CD14-positive monocyte (primary cell): Measurements from ENCODE around the gene ITSN1. TPM values are rescaled to one million over a fixed set of nuclear protein-coding genes. Genes with fewer than 3 reads are reported as not detected.

Source experiments
- DNase-seq, 3 donors: peaks; one replicate each; pipeline ENCODE4 v3.0.0-alpha.2; 2011 to 2022
- H2AFZ ChIP-seq: 2 replicates; pipeline ENCODE4 v1.6.0; 2012; ENCODE audit warnings: mild to moderate bottlenecking, low read depth, low read length, inconsistent platforms; ENCODE audit not compliant: insufficient read depth, poor library complexity, severe bottlenecking
- H3K27ac ChIP-seq, 2 donors: 1 replicate in 1 of 2; 2 replicates in 1 of 2; pipeline ENCODE4 v1.5.1; 2012 to 2013; ENCODE audit warnings: low read length in 2 of 2, control low read depth in 1 of 2, inconsistent platforms in 1 of 2, low read depth in 1 of 2, mild to moderate bottlenecking in 1 of 2
- H3K27me3 ChIP-seq, 2 donors: one replicate each; pipeline versions ENCODE4 v1.6.0 to v1.6.1; 2011 to 2013; ENCODE audit warnings: low read length in 2 of 2; ENCODE audit not compliant: control insufficient read depth in 2 of 2, insufficient read depth in 2 of 2
- H3K36me3 ChIP-seq, 2 donors: replicated peaks in 1 of 2; 1 replicate in 1 of 2; 2 replicates in 1 of 2; pipeline versions ENCODE4 v1.5.1 to v1.6.1; 2012 to 2013; ENCODE audit warnings: low read length in 2 of 2, control low read depth in 1 of 2, inconsistent platforms in 1 of 2, mild to moderate bottlenecking in 1 of 2; ENCODE audit not compliant: insufficient read depth in 2 of 2, control insufficient read depth in 1 of 2
- H3K4me1 ChIP-seq, 2 donors: 1 replicate in 1 of 2; 2 replicates in 1 of 2; pipeline versions ENCODE4 v1.5.1 to v1.6.1; 2012 to 2013; ENCODE audit warnings: low read length in 2 of 2, control low read depth in 1 of 2, inconsistent platforms in 1 of 2, mild to moderate bottlenecking in 1 of 2, moderate library complexity in 1 of 2; ENCODE audit not compliant: insufficient read depth in 2 of 2, control insufficient read depth in 1 of 2
- H3K4me2 ChIP-seq: replicated peaks from 2 replicates; pipeline ENCODE3; 2012; ENCODE audit warnings: low read length, moderate library complexity, mild to moderate bottlenecking; ENCODE audit not compliant: poor library complexity, severe bottlenecking; ENCODE audit errors: extremely low read depth
- H3K4me3 ChIP-seq, 3 experiments: fragments of 200-600 bp in 1 of 3; sonication (generic) in 1 of 3; replicated peaks in 1 of 3; 1 replicate in 2 of 3; 2 replicates in 1 of 3; pipeline ENCODE4 v1.5.1; 2011 to 2013; ENCODE audit warnings: low read length in 3 of 3, mild to moderate bottlenecking in 3 of 3, control low read depth in 2 of 3, low read depth in 2 of 3, inconsistent platforms in 1 of 3, moderate library complexity in 1 of 3
- H3K79me2 ChIP-seq: 2 replicates; pipeline ENCODE4 v1.6.0; 2012; ENCODE audit warnings: mild to moderate bottlenecking, control low read depth, inconsistent platforms, low read length, moderate library complexity; ENCODE audit not compliant: insufficient read depth
- H3K9ac ChIP-seq: 2 replicates; pipeline ENCODE4 v1.6.0; 2017; ENCODE audit warnings: low read length, mild to moderate bottlenecking; ENCODE audit not compliant: insufficient read depth, poor library complexity, severe bottlenecking
- H3K9me3 ChIP-seq, 2 donors: replicated peaks in 1 of 2; 1 replicate in 1 of 2; 2 replicates in 1 of 2; pipeline versions ENCODE4 v1.5.1 to v1.6.1; 2012 to 2013; ENCODE audit warnings: low read length in 2 of 2, control low read depth in 1 of 2; ENCODE audit not compliant: control insufficient read depth in 1 of 2, insufficient read depth in 1 of 2
- H4K20me1 ChIP-seq: 2 replicates; pipeline ENCODE4 v1.6.0; 2012; ENCODE audit warnings: mild to moderate bottlenecking, low read length, control low read depth, moderate library complexity; ENCODE audit not compliant: insufficient read depth
- H3K27ac Mint-ChIP-seq, 7 donors: one replicate each; pipeline ENCODE4 v1.8.0; 2020; ENCODE audit warnings: mild to moderate bottlenecking in 7 of 7, mixed read lengths in 7 of 7, moderate library complexity in 6 of 7, inconsistent platforms in 2 of 7
- H3K27me3 Mint-ChIP-seq, 3 donors: one replicate each; pipeline ENCODE4 v1.8.0; 2021 to 2022; ENCODE audit warnings: low read depth in 3 of 3, mild to moderate bottlenecking in 3 of 3, mixed read lengths in 3 of 3, moderate library complexity in 3 of 3, inconsistent platforms in 1 of 3
- H3K36me3 Mint-ChIP-seq, 2 donors: one replicate each; pipeline ENCODE4 v1.8.0; 2020; ENCODE audit warnings: mixed read lengths in 2 of 2, inconsistent platforms in 1 of 2, mild to moderate bottlenecking in 1 of 2
- H3K4me1 Mint-ChIP-seq: one replicate; pipeline ENCODE4 v1.8.0; 2020; ENCODE audit warnings: mild to moderate bottlenecking, mixed read lengths
- H3K4me3 Mint-ChIP-seq, 2 donors: one replicate each; pipeline ENCODE4 v1.8.0; 2020; ENCODE audit warnings: mild to moderate bottlenecking in 2 of 2, mixed read lengths in 2 of 2, moderate library complexity in 1 of 2
- H3K9me3 Mint-ChIP-seq, 7 donors: one replicate each; pipeline ENCODE4 v1.8.0; 2020 to 2022; ENCODE audit warnings: mixed read lengths in 7 of 7, mild to moderate bottlenecking in 6 of 7, moderate library complexity in 6 of 7, inconsistent platforms in 2 of 7
- WGBS: methylation state at CpG from one replicate; pipeline ENCODE4 v1.1.5; 2013; ENCODE audit warnings: missing lambda C conversion rate; ENCODE audit not compliant: insufficient coverage; 5-methylcytosine and 5-hydroxymethylcytosine counted together
- intact Hi-C, 2 donors: fragments of 100-400 bp; cut with micrococcal nuclease; formaldehyde crosslinking; loops; one replicate each; pipeline versions ENCODE4 v1.15.0 to v1.15.1; 2023
- polyA plus RNA-seq, 3 donors: library from polyadenylated mRNA; depleted of rRNA in 1 of 3; unstranded in 2 of 3; stranded (reverse) in 1 of 3; fragments of 300-500 nt in 2 of 3; fragments of >200 nt in 1 of 3; fragmentation: Illumina TruSeq in 2 of 3; gene quantifications; 1 replicate in 2 of 3; 2 replicates in 1 of 3; pipeline ENCODE4 v1.2.3, GENCODE V29; 2012 to 2021
- TF ChIP-seq, protein P1 (sequence below): fragments of 200-600 bp; IDR thresholded peaks from one replicate; pipeline ENCODE4 v1.8.0; 2022; ENCODE audit warnings: antibody characterized with exemption, mild to moderate bottlenecking

ITSN1 gene
- polyA plus RNA-seq, 3 donors: 4.7 to 10.3 (median 5.1) TPM

DNA sequence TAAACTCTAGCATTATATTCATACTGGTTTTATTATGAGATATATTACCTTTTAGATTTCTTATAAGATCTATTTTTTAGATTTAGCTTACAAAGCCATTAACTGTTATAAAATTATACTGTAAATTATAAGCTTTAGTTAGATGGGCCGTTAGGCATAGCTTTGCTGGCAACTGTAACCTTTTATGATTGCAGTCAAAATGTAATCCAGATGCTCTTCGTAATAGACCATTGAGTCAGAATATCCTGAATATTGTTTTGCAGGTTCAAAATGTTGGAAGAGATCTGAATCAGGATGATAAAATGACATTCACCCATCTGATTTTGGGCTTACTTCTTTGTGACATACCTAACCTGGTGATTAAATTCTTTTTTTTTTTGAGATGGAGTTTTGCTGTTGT is 20.9 kb downstream of the ITSN1 start:
- TF ChIP-seq, protein P1, sequence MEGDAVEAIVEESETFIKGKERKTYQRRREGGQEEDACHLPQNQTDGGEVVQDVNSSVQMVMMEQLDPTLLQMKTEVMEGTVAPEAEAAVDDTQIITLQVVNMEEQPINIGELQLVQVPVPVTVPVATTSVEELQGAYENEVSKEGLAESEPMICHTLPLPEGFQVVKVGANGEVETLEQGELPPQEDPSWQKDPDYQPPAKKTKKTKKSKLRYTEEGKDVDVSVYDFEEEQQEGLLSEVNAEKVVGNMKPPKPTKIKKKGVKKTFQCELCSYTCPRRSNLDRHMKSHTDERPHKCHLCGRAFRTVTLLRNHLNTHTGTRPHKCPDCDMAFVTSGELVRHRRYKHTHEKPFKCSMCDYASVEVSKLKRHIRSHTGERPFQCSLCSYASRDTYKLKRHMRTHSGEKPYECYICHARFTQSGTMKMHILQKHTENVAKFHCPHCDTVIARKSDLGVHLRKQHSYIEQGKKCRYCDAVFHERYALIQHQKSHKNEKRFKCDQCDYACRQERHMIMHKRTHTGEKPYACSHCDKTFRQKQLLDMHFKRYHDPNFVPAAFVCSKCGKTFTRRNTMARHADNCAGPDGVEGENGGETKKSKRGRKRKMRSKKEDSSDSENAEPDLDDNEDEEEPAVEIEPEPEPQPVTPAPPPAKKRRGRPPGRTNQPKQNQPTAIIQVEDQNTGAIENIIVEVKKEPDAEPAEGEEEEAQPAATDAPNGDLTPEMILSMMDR: no peak
- Histone ChIP-seq H3K9me3 (no peaks in the 10 kb centered on the region), H4K20me1 (no peaks in the 10 kb centered on the region), H3K4me3 (no peak overlapping the region), H3K79me2 (peaks cover 7% of the 10 kb centered on the region), H2AFZ (no peak overlapping the region), H3K36me3 (no peaks in the 10 kb centered on the region), H3K4me2 (no peak overlapping the region), H3K4me1 (peaks cover 2 to 3% of the 10 kb centered on the region in 2 donors), H3K9ac (no peak overlapping the region), H3K27ac (no peak overlapping the region), H3K27me3 (no peaks in the 10 kb centered on the region)
- H3K4me1 Mint-ChIP-seq: peaks cover 10% of the 10 kb centered on the region
- WGBS: 100% methylated on average over 2 of the region's 2 CpGs
- H3K27me3 Mint-ChIP-seq: no peaks in the 10 kb centered on the region
- no peak overlapping the region for H3K4me3 Mint-ChIP-seq
- no peak overlapping the region for H3K27ac Mint-ChIP-seq
- intact Hi-C loops: no loop called here
- DNase-seq: no peak
- H3K9me3 Mint-ChIP-seq: peaks cover 0 to 10% (median 6%) of the 10 kb centered on the region in 7 donors
- peaks cover 4 to 6% of the 10 kb centered on the region in 2 donors for H3K36me3 Mint-ChIP-seq

DNA sequence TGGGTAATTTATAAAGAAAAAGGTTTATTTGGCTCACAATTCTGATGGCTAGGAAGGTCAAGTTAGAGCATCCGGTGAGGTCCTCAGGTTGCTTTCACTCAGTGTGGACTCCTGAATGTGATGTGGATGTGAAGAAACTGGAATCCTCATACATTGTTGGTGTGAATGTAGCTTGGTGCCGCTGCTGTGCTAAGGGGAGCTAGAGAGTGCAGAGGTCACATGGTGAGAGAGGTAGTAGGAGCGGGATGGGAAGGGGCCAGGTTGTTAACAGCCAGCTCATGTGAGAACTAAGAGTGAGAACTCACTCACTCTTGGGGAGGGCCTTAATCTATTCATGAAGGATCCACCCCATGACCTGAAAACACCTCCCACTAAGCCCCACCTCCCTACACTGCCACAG is 21.8 kb downstream of the ITSN1 start:
- Histone ChIP-seq H3K9me3 (no peaks in the 10 kb centered on the region), H3K36me3 (no peaks in the 10 kb centered on the region), H3K9ac (no peak overlapping the region), H3K4me3 (no peak overlapping the region), H3K4me2 (no peak overlapping the region), H3K4me1 (peaks cover 4 to 6% of the 10 kb centered on the region in 2 donors), H4K20me1 (no peaks in the 10 kb centered on the region), H3K79me2 (peaks cover 4% of the 10 kb centered on the region), H3K27me3 (no peaks in the 10 kb centered on the region), H3K27ac (no peak overlapping the region), H2AFZ (no peak overlapping the region)
- WGBS: 100% methylated on average over 2 of the region's 3 CpGs
- TF ChIP-seq, protein P1: no peak
- DNase-seq: no peak
- Mint-ChIP-seq H3K27ac (no peak overlapping the region), H3K9me3 (peaks cover 0 to 10% (median 6%) of the 10 kb centered on the region in 7 donors), H3K4me3 (no peak overlapping the region), H3K36me3 (peaks cover 4 to 6% of the 10 kb centered on the region in 2 donors), H3K4me1 (peaks cover 15% of the 10 kb centered on the region), H3K27me3 (no peaks in the 10 kb centered on the region)
- intact Hi-C loops: no loop called here
